ENCODE results near the gene TMEM100.

Gene TMEM100

DNA sequence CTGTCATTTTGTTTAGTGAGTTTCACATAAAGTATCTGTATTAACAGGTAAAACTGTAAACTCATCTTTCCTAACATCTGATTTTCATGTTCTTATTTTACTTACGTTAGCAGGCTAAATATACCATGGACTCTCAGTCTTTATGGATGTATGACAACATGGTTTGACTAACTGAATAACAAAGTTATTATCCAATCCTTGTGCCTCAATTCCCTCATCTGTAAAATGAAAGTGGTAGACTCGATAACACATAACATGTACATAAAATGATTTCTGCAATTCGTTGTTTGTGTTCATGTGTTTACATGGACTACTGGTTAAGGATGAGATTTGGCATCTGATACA is 18.7 kb upstream of the TMEM100 start:
- Histone ChIP-seq H3K4me3 (ENCODE audit: low read length) (no peak overlapping the region), H3K9me3 (ENCODE audit: insufficient read depth, low read depth, low read length) (no peaks in the 10 kb centered on the region), H3K27ac (ENCODE audit: low read length) (no peak overlapping the region), H3K27me3 (ENCODE audit: insufficient read depth, low read length) (no peaks in the 10 kb centered on the region), H3K9ac (ENCODE audit: low read depth, low read length) (no peak overlapping the region), H3K36me3 (ENCODE audit: insufficient read depth, low read depth, low read length) (no peaks in the 10 kb centered on the region), H3K4me1 (ENCODE audit: insufficient read depth, low read length) (no peaks in the 10 kb centered on the region)

- H3K4me1 ChIP-seq (ENCODE audit: insufficient read depth, low read length), result no peaks in the 10 kb centered on the region
- H3K9me3 ChIP-seq (ENCODE audit: insufficient read depth, low read depth, low read length), result no peaks in the 10 kb centered on the region
- H3K9ac ChIP-seq (ENCODE audit: low read depth, low read length), result no peak overlapping the region
- no peaks in the 10 kb centered on the region for H3K27me3 ChIP-seq (ENCODE audit: insufficient read depth, low read length)
- no peak overlapping the region for H3K27ac ChIP-seq (ENCODE audit: low read length)
- no peak overlapping the region for H3K4me3 ChIP-seq (ENCODE audit: low read length)
- no peaks in the 10 kb centered on the region for H3K36me3 ChIP-seq (ENCODE audit: insufficient read depth, low read depth, low read length)
These were observed 18.1 kb upstream of the TMEM100 start for GRCh38 chr17:55740511-55741355.

DNA sequence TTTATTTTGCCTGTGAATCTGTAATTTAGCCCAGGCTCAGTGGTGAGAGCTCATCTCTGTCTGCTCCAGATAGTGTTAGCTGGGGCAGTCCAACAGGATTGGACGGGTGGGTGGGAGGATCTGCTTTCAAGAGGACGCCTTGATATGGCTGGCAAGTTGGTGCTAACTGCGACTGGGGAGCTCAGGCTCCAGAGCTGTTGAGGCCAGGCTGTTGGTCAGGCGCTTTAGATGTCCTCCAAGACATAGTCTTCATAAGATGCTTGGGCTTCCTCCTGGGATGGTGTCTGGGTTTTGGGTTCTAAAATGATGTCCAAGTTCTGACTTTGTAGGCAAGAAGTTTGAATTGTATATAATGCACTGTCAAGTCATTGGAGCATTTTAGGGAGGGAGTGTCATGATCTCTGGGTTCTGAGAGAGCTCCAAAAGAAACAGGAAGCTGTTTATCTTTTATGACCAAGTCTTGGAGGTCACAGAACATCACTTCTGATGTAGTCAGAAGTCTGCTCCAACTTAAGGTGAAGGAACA is 15.4 kb upstream of the TMEM100 start:
- Histone ChIP-seq H3K4me1 (ENCODE audit: insufficient read depth, low read length) (peaks cover 8% of the 10 kb centered on the region; the same call in 1 of the 2 replicates), H3K27me3 (ENCODE audit: insufficient read depth, low read length) (no peaks in the 10 kb centered on the region), H3K36me3 (ENCODE audit: insufficient read depth, low read depth, low read length) (no peaks in the 10 kb centered on the region), H3K27ac (ENCODE audit: low read length) (no peak overlapping the region), H3K4me3 (ENCODE audit: low read length) (no peak overlapping the region), H3K9me3 (ENCODE audit: insufficient read depth, low read depth, low read length) (no peaks in the 10 kb centered on the region), H3K9ac (ENCODE audit: low read depth, low read length) (no peak overlapping the region)

- Histone ChIP-seq H3K4me1 (ENCODE audit: insufficient read depth, low read length) (peaks cover 26% of the 10 kb centered on the region), H3K36me3 (ENCODE audit: insufficient read depth, low read depth, low read length) (no peaks in the 10 kb centered on the region), H3K9me3 (ENCODE audit: insufficient read depth, low read depth, low read length) (no peaks in the 10 kb centered on the region), H3K9ac (ENCODE audit: low read depth, low read length) (no peak overlapping the region), H3K4me3 (ENCODE audit: low read length) (no peak overlapping the region), H3K27me3 (ENCODE audit: insufficient read depth, low read length) (no peaks in the 10 kb centered on the region), H3K27ac (ENCODE audit: low read length) (no peak overlapping the region)
These were observed 13.2 kb upstream of the TMEM100 start for GRCh38 chr17:55735731-55736405.

- Histone ChIP-seq H3K36me3 (ENCODE audit: insufficient read depth, low read depth, low read length) (no peaks in the 10 kb centered on the region), H3K4me1 (ENCODE audit: insufficient read depth, low read length) (peaks cover 28% of the 10 kb centered on the region), H3K9ac (ENCODE audit: low read depth, low read length) (no peak overlapping the region; the same call in 1 of the 2 replicates), H3K4me3 (ENCODE audit: low read length) (0 out of 2 replicates have a peak overlapping the region, but pooled peaks have one; percentile 9), H3K27me3 (ENCODE audit: insufficient read depth, low read length) (no peaks in the 10 kb centered on the region), H3K27ac (ENCODE audit: low read length) (no peak overlapping the region), H3K9me3 (ENCODE audit: insufficient read depth, low read depth, low read length) (no peaks in the 10 kb centered on the region)
These were observed 11.6 kb upstream of the TMEM100 start for GRCh38 chr17:55734128-55734781.

DNA sequence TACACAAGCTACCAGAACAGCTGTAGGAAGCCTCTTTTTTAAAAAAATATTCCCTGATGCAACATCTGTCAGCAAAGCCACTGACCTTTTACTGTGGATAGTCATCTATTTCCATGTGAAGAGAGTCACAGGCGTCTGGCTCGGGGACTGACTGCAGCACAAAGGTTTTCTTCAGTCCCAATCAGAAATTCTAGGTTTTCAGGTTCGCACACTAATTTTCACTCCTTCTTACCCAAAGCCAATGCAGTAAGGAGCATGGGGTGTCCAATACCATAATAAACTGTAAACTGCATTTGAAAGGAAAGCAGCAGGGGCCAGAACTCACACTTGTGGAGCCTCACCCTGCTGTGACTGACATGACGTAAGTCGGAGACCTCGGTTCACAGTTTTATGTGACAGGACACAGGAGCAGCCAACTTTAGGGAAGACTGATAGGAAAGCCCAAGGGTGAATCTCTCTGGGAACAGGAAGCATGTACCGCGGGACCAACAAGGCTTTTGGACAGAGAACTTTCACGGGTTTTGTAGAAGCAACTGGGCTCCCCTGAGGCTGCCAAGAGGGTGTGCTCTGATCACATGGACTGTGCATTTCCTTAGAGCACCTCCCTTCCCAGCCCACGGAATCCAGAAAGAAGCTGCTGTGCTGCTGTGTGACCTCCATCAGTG is 9.1 kb upstream of the TMEM100 start:
- Histone ChIP-seq H3K9ac (ENCODE audit: low read depth, low read length) (no peak overlapping the region), H3K27me3 (ENCODE audit: insufficient read depth, low read length) (no peaks in the 10 kb centered on the region), H3K27ac (ENCODE audit: low read length) (no peak overlapping the region), H3K36me3 (ENCODE audit: insufficient read depth, low read depth, low read length) (no peaks in the 10 kb centered on the region), H3K4me1 (ENCODE audit: insufficient read depth, low read length) (peaks cover 30% of the 10 kb centered on the region), H3K9me3 (ENCODE audit: insufficient read depth, low read depth, low read length) (no peaks in the 10 kb centered on the region), H3K4me3 (ENCODE audit: low read length) (peak overlapping the region; percentile 34; the same call in 1 of the 2 replicates)

- Histone ChIP-seq H3K27me3 (ENCODE audit: insufficient read depth, low read length) (no peaks in the 10 kb centered on the region), H3K27ac (ENCODE audit: low read length) (no peak overlapping the region), H3K4me1 (ENCODE audit: insufficient read depth, low read length) (peaks cover 30% of the 10 kb centered on the region), H3K4me3 (ENCODE audit: low read length) (no peak overlapping the region), H3K36me3 (ENCODE audit: insufficient read depth, low read depth, low read length) (no peaks in the 10 kb centered on the region), H3K9me3 (ENCODE audit: insufficient read depth, low read depth, low read length) (no peaks in the 10 kb centered on the region), H3K9ac (ENCODE audit: low read depth, low read length) (no peak overlapping the region)
These were observed 8.1 kb upstream of the TMEM100 start for GRCh38 chr17:55730808-55731207.

GRCh38 chr17:55730380-55730779 is 7.7 kb upstream of the TMEM100 start:
- Histone ChIP-seq H3K9me3 (ENCODE audit: insufficient read depth, low read depth, low read length) (no peaks in the 10 kb centered on the region), H3K9ac (ENCODE audit: low read depth, low read length) (no peak overlapping the region), H3K27ac (ENCODE audit: low read length) (no peak overlapping the region), H3K4me1 (ENCODE audit: insufficient read depth, low read length) (peaks cover 30% of the 10 kb centered on the region), H3K36me3 (ENCODE audit: insufficient read depth, low read depth, low read length) (no peaks in the 10 kb centered on the region), H3K4me3 (ENCODE audit: low read length) (no peak overlapping the region), H3K27me3 (ENCODE audit: insufficient read depth, low read length) (no peaks in the 10 kb centered on the region)

DNA sequence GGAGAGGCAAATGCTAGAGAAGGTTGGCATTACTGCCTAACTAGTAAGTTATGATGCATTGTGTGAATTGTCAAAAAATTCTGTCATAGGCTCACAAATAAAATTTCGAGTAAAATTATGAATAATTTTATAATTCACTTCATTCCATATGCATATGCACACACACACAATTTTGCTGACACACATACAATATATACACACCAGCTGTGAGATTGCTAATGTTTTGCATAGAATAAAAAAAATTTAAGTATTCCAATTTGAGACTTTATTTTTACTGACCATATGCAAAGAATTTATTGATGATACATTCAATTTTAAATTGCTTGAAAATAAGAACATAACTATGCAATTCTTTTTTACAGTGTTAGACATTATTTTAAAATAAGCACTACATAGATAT is 6.8 kb upstream of the TMEM100 start:
- no peak overlapping the region for H3K9ac ChIP-seq (ENCODE audit: low read depth, low read length)
- H3K4me1 ChIP-seq (ENCODE audit: insufficient read depth, low read length), result peaks cover 36% of the 10 kb centered on the region
- no peaks in the 10 kb centered on the region for H3K36me3 ChIP-seq (ENCODE audit: insufficient read depth, low read depth, low read length)
- no peak overlapping the region for H3K27ac ChIP-seq (ENCODE audit: low read length)
- H3K27me3 ChIP-seq (ENCODE audit: insufficient read depth, low read length), result no peaks in the 10 kb centered on the region
- H3K4me3 ChIP-seq (ENCODE audit: low read length), result no peak overlapping the region
- no peaks in the 10 kb centered on the region for H3K9me3 ChIP-seq (ENCODE audit: insufficient read depth, low read depth, low read length)

DNA sequence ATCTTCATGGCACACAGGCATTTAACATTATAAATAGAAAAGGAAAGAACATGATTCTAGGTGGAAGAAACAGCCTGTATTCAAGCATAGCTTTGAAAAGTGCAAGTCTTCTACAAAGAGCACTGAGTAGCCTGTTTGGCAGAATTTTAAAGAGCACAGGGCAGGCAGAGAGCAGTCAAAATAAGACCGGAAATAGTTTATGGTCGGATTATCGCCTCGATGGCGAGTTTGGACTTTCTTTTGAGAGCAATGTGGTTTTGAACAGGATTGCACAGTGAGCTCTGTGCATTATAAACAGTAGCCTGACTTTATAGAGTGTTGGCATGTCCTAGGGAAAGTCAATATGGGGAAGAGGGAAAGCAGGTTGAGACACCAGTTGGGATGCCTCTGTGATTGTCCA is 6.2 kb upstream of the TMEM100 start:
- Histone ChIP-seq H3K36me3 (ENCODE audit: insufficient read depth, low read depth, low read length) (no peaks in the 10 kb centered on the region), H3K9me3 (ENCODE audit: insufficient read depth, low read depth, low read length) (no peaks in the 10 kb centered on the region), H3K27ac (ENCODE audit: low read length) (no peak overlapping the region), H3K9ac (ENCODE audit: low read depth, low read length) (no peak overlapping the region), H3K4me1 (ENCODE audit: insufficient read depth, low read length) (peaks cover 32% of the 10 kb centered on the region), H3K4me3 (ENCODE audit: low read length) (no peak overlapping the region), H3K27me3 (ENCODE audit: insufficient read depth, low read length) (no peaks in the 10 kb centered on the region)

GRCh38 chr17:55728361-55728760 is 5.7 kb upstream of the TMEM100 start:
- Histone ChIP-seq H3K9ac (ENCODE audit: low read depth, low read length) (no peak overlapping the region), H3K27ac (ENCODE audit: low read length) (no peak overlapping the region), H3K9me3 (ENCODE audit: insufficient read depth, low read depth, low read length) (no peaks in the 10 kb centered on the region), H3K27me3 (ENCODE audit: insufficient read depth, low read length) (no peaks in the 10 kb centered on the region), H3K4me1 (ENCODE audit: insufficient read depth, low read length) (peaks cover 28% of the 10 kb centered on the region), H3K4me3 (ENCODE audit: low read length) (no peak overlapping the region), H3K36me3 (ENCODE audit: insufficient read depth, low read depth, low read length) (no peaks in the 10 kb centered on the region)

Measured in iPS-20b (cell line).